Renal pelvis (tissue), 4 donors: Measurements from ENCODE around the gene AAK1. TPM values are rescaled to one million over a fixed set of nuclear protein-coding genes. Genes with fewer than 3 reads are reported as not detected.

Source experiments
- DNase-seq: peaks from one replicate; pipeline ENCODE4 v3.0.0-alpha.2; 2013
- polyA plus RNA-seq, 3 donors: library from polyadenylated mRNA; unstranded; fragments of 120-200 nt; gene quantifications; one replicate each; pipeline ENCODE4 v1.2.1, GENCODE V29; 2013; ENCODE audit not compliant: insufficient read length in 3 of 3

The AAK1 gene
- polyA plus RNA-seq, 3 donors, result 16.7 to 27.0 (median 26.4) TPM

DNA sequence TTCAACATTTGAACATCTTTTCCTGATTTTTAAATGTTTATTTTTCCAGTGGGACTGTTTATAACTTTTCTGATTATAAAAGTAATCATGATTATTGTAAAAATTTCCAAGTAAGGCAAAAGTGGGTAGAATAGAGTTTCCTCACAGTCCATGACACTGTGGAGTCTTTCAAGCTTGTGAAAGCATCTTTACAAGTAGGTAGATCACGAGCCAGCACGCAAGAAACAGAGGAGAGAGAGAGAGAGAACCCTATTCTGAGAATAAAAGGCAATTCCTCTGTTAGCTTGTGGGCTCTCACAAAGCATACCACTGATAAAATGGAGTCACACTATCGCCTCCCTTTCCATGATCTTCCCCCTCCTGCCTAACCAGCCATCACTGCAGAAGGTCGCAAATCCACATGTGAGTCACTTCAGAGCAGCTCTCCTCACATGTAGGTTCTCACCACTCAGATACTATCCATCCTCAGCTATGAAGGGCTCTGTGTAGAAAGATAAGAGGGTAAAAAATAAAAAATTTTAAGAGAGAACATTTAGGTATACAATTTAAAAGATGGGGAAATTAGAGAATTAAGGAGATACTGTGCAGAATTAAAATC, 40.3 kb downstream of the AAK1 start:
- no peak for DNase-seq

- DNase-seq, result no peak
These were observed 42.3 kb downstream of the AAK1 start for GRCh38 chr2:69601179-69601612.

DNA sequence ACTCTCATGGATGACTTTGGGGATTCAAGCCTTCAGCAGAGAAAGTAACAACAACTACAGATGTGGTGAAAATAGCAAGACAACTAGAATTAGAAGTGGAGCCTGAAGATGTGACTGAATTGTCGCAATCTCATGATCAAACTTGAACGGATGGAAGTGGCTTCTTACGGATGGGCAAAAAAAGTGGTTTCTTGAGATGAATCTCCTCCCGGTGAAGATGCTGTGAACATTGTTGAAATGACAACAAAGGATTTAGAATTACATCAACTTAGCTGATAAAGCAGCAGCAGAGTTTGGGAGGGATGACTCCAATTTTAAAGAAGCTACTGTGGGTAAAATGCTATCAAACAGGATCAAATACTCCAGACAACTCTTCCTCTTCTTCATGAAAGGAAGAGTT, 43.1 kb downstream of the AAK1 start:
- DNase-seq, result no peak

DNA sequence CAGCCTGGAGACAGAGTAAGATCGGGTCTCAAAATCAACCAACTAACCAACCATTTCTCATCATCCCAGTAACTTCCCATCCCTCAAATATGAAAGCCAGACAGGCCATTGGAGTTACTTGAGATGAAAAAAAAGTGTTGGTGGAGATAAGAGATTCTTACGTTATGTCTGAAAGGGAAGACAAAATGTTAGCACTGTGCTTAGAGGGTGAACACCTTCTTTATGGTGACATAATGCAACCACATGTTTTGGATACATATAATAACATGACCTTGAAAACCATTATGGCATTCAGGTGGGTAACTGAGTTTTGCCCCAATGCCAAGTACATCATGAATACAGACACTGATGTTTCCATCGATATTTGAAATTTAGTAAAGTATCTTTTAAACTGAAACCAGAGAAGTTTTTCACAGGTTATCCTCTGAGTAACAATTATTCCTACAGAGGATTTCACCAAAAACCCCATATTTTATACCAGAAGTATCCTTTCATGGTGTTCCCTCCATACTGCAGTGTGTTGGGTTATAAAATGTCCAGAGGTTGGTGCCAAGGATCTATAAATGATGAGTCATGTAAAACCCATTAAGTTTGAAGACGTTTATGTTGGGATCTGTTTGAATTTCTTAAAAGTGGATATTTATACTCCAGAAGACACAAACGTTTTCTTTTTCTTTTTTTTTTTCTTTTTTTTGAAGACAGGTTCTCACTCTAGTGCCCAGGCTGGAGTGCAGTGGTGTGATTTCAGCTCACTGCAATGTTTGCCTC, 45.5 kb downstream of the AAK1 start:
- DNase-seq, result no peak

DNA sequence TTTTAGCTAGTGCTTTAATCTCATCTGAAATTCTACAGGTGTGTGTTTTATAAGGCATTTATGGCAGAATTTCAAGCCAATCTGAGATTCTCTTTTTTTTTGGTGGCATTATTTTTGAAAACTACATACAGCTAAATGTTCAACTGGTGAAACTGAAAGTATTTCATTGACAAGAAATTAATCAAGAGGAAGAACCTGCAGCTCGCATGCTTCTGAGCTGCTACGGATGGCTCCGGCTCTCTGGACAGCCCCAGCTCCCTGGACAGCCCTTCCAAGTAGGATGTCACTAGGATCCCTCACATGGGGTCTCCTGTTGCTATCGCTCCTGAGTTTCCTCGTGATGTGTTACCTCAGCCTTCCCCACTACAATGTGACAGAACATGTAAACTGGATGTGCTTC, 46.4 kb downstream of the AAK1 start:
- no peak for DNase-seq

- no peak for DNase-seq
These were observed 49.2 kb downstream of the AAK1 start for GRCh38 chr2:69594341-69594740.

DNA sequence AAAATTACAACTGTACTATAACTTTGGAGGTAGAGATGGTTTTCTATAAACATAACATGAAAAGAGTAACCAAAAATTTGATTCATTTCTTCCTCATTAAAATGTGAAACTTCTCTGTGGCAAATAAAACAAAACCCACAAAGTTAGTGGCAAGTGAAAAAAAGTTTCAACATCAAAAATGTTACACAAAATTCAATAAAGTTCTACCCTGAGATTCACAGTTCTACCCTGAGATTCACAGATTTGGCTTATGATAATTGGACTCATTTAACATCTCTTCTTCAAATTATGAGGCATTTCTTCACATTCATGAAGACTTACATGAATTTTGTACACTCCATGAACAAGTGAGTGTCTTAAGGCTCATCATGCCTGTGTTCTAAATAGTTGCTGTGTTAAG, 51.0 kb downstream of the AAK1 start:
- no peak for DNase-seq

DNA sequence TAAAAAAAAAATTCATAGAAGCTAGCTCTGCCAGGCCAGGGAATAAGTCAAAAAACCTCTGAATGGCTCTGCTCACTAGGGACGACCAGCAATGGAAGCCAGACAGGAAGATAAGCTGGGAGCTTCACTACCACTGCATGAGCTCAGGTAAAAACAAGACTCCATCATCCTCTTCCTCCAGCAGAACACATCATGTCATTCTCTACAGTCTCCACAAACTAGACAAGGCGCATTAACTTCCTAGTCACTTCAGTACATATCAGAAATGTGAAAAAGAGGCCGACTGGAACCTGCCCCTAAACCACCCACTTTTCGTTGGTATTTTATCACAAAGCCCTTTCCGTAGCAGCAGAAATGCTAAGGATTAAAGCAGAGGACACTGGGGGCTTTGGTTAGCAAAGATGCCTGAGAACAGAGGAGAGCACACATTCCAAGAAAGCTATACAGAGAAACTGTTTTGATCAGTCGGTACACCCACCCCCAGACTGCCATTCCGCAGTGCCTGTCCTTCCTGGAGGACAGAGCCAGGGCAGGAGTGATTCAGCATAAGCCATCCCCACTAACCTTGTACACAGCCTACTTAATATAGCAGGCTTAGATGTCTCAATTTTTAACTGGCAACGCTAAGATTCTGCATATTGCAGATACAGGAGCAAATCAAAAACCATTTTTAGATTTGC, 53.4 kb downstream of the AAK1 start:
- no peak for DNase-seq

DNA sequence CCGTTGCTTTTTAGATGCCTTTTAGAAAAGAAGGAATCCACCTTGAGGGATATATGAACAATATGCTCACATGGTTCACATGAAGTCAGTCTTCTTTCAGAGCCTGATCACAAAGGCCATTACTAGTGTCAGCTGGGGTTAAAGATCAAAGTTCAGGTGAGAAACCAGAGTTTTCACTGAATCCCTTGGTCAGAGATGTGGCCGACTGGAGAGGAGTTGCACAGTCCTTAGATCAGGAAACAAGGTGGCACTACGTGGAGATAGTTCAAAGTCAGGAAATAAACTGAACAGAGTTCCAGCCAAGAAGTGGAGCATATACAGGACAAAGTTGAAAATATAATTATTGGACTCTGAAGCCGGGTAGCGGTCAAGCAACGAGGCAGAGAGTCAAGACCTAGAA, 54.6 kb downstream of the AAK1 start:
- no peak for DNase-seq

GRCh38 chr2:69588403-69588802, 55.1 kb downstream of the AAK1 start:
- no peak for DNase-seq

- peak; percentile 61 for DNase-seq
These were observed 57.5 kb downstream of the AAK1 start for GRCh38 chr2:69585855-69586555.

GRCh38 chr2:69584127-69584889, 59.2 kb downstream of the AAK1 start:
- no peak for DNase-seq

DNA sequence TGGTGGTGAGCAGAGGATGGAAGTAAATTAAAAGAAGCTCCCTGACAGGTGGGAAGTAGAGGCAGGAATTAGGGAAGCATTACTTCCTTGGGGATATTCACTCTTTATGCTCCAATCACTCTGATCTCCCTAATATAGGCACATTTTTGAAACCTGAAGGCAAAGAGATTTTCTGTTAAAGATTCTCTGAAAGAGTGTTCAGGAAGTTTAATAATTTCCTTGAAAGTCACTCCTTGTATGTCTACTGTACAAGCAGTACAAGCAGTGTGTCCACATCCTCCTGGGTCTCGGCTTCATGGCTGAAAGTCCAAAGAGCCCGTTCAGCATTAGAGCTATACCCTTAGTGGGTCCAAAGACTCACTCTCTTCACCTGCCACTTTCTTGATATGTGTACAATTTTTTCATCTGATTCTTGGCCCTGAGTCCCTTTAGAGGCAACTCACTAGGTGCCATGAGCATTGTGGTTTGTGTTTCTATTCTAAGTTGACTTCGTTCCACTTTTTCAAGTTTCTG, 60.2 kb downstream of the AAK1 start:
- no peak for DNase-seq

DNA sequence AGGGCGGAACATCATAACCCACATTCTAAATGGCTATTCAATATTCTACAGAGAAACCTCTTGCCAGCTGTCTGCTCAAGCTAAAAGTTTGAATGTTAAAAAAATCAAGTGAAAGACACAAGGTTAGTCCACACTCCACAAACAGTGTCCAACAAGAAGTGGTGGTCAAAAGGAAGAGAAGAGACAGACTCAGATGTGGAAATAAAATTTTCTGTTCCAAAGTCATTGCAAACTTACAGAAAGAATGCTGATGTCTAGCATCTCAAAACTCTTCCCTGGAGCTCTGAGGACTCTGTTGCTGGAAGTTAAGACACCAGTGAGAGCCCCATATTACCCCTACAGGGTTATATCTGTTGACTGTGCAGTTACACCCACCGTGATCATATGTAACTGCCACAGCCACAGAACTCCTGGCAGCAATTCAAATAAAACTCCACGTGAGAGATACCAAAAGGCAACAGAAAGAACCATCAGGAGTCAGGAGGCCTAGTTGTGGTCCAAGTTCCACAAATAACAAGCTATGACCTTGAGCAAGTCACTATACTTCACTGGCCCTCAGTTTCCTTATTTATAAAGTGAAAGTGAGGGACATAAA, 60.9 kb downstream of the AAK1 start:
- no peak for DNase-seq

DNA sequence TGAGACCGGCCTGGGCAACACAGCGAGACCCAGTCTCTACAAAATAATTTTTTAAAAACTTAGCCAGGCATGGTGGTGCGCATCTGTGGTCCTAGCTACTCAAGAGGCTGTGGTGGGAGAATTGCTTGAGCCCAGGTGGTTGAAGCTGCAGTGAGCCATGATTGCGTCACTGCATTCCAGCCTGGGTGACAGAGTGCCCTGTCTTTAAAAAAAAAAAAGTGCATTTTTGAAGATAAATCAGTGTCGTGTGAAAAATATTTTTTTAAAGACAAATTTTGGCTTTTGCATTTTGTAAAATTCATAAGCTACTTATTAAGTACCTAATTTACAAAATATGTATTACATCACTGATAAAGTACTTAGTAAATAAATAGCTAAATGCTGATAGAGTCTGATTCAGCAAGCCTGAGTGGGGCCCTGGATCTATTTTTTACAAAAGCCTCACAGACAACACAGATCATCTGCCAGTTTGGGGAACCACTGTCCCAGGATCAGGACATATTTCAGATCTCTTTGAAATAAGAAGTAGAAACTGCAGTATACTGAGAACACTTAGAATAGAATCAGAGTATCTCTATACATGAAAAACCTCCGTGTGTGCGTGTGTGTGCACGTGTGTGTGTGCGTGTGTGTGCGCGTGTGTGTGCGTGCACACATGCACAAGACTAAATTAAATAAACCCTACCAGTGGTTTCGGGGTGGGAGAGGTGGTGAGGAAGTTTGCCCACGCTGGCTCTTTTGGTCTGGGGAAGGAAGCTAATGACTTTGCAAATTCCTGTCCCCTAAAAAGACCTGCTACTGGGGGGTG, 61.6 kb downstream of the AAK1 start:
- DNase-seq, result no peak

GRCh38 chr2:69580486-69580885, 63.1 kb downstream of the AAK1 start:
- no peak for DNase-seq

DNA sequence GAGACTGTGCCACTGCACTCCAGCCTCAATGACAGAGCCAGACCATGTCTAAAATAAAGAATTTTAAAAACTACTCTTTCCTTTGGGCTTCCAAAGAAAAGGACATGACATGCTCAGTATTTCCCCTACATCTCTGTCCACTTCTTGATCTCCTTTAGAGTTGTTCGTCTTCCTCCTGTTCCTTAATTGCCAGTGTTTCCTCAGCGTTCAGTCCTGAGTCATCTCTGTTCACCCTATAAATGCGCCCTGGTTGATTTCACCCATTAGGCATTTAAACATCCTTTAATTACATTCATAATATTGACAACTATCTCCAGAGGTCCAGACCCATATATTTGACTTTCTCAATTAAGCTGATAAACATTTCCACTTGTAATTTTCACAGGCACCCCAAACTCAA, 64.0 kb downstream of the AAK1 start:
- no peak for DNase-seq

DNA sequence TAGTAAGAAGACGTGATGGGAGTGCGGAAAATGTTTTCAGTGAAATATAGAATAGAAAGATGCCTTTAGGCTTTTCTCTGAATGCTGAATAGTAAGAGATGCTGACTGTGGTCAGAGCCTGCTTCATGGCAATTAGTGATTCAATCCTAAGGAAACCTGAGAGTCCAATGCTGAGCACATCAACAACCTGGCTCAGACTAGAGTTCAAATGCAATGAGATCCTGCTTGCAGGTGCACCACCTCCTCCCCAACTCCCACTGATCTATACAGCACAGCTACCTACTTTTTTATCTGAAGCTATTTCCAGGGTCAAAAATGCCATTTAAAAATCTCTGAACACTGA, 65.4 kb downstream of the AAK1 start:
- peak; percentile 49 for DNase-seq

- DNase-seq, result no peak
These were observed 65.9 kb downstream of the AAK1 start for GRCh38 chr2:69577467-69578197.

DNA sequence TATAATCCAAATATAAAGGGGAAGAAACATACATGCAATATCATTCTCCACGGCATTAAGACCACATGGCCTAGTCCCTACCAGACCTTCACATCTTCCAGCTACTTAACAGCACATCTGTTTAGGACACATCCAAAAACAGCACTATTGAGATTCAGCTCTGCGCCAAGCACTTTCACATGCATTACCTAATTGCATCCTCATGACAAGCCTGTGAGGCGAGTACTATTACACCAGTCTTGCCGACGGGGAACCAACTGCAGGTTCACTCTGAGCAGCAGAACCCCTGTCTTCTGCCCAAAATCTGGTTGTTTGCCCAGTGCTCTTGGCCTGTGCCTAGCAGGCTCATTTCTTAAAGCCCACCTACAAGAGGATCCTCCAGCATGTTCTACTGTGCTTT, 66.7 kb downstream of the AAK1 start:
- no peak for DNase-seq
